HG02642 (cell line): ENCODE results near the gene ADRM1.

Experiments
- ATAC-seq: cut with Tn5 transposase; IDR thresholded peaks from one replicate; pipeline ENCODE4 v1.9.1; 2021; ENCODE audit warnings: mild to moderate bottlenecking; ENCODE audit not compliant: unreplicated experiment, poor library complexity

ADRM1 gene

DNA sequence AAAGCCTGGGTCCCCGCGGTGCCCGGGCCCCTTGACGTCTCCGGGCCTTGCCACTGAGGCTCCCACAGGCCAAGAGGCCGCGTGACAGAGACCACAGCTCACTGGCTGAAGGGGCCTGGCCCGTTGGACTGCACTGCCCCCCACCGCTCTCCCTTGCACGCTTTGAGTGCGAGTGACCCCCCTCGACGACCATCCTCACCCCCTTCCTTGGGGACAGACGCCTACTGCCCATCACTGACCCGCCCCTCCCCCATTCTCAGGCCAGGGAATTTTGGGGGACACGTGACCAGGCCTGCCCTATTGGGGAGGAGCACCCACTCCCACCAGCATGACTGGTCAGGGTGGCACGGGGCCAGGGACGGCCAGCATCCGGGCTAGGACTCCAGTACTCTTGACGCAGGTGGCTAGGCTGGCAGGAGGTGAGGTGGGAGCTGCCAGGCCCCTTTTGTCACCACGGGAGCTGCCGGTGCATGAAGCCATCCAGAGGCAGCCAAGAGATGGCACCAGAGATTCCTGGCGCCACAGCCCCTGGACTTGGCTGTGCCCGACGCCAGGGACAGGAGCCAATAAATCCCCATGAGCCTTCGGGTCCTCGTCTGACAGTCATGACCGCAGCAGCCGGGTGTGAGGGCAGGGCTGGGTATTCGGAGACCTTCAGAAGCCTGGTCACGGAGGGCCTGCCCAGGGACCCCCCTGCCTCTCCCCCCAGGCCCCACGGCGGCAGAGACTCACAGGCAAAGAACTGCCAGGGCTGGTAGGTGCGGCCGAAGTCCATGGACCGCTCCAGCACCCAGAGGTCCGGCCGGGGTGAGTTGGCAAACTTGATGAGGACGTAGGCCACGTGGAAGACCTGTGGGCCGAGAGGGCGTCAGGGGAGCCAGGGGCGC, 49.8 kb downstream of the ADRM1 start:
- ATAC-seq, result no peak

- no peak for ATAC-seq
Measured at GRCh38 chr20:62353289-62354030, 50.7 kb downstream of the ADRM1 start.

DNA sequence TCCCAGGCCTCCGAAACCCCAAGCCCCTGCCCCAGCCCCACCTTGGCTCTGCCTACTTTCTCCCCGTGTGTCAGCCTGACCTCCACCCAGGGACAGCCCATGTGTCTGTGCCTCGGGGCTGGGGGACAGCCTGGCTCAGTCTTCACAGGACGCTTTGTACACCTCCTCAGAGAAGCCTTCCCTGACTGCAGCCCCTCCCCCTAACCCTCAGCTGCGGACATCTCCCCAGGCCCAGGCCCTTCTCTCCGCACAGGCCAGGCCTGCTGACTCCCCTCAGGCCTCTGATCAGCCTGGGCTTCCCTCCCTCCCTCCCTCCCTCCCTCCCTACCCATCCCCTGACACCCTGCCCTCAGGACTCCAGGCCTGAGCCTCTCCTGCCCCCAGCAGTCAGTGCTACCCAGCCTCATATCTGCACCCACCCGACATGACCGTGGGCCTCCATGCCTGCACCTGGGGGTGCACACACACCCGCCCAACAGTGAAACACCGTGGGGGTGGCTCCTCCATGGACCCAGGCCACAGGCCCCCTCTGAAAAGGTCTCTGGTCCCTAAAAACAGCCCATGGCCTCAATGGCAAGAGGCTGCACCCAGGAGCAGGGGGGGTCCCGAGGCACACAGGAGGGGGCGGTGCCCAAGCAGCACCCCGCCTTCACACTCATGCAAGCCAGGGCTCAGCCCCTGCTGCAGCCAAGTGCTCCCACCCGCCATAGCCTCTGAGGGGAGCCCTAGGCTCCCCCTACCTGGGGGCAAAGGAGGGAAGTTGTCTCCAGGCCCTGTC, 51.4 kb downstream of the ADRM1 start:
- ATAC-seq, result no peak

GRCh38 chr20:62354811-62355341, 52.1 kb downstream of the ADRM1 start:
- ATAC-seq, result no peak

- no peak for ATAC-seq
Measured at GRCh38 chr20:62355516-62355877, 52.7 kb downstream of the ADRM1 start.

DNA sequence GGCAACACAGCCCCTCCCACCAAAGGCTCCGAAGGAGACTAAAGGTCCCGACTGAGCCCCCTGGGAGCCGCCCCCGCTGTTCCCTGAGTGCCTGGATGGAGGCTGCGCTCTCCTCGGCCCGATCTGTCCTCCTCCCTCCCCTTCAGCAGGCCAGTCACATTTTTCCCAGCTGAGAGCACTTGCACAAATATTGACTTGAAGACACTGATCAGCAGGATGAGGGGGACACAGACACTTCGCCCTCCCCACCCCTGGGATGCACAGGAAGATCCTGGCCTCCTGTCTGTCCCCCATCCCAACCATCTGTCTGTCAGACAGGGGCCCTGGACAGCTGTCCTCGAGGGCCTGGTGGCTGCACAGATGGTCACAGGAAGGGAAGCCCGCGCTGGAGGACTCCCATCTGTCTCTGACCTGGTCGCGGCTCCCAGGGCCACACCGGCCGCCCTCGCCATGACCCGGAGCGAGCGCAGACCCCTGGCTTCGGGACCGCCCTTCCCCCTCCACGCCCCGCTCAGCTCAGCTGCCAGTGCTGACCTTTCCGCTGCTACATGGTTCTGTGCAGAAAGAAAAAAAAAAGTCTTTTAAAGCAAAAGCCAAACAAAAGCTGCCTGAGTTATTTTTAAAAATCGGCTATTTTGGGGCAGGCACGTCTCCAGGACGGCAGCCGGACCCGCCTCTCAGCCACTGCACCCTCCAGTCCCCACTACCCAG, 53.2 kb downstream of the ADRM1 start:
- ATAC-seq, result no peak

GRCh38 chr20:62356589-62357186, 53.9 kb downstream of the ADRM1 start:
- ATAC-seq, result no peak

DNA sequence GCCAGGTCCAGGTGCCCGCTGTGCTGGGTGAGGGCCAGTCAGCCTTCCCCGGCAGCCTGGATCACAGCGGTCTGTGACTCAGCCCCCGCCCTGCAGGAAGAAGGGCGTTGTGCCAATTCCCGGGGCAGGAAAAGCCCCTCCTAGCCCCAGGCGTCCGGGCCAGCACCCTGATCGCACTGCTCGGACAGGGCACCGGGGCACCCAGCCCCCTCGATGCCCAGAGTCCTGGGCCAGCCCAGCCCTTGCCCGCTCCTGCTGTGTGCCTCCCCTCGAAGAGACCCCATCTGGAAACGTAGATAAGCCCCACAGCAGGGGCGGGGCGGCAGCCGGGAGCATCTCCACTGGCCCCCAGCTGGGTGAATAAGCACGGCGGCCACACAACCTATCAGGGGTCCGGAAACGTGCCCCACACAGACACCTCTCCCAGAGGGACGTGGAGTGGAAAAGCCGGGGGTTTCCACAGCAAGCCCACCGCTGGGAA, 54.4 kb downstream of the ADRM1 start:
- ATAC-seq, result no peak

DNA sequence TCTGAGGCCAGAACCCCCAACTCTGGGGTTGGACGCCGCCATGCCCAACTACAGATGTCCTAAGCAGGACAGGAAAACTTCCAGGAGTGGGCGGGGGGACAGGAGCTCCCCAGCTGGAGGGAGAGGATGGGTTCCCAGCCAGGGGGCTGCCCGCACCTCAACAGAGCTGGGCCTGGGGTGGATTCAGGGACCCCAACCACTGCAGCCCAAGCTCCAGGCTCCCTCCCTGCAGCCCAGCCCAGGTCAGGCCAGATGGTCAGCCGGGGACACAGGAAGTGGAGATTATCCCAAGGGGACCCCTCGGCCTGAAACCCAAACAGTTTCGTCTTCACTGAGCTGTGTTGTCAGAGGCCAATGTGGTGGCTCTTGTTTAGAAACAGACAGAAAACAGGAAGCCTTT, 54.9 kb downstream of the ADRM1 start:
- no peak for ATAC-seq
